HG02763 (cell line): ENCODE data around the gene ZNF124.

Experiments
- ATAC-seq: cut with Tn5 transposase; IDR thresholded peaks from one replicate; pipeline ENCODE4 v1.9.1; 2021; ENCODE audit warnings: mild to moderate bottlenecking, moderate library complexity; ENCODE audit not compliant: unreplicated experiment

Gene ZNF124

DNA sequence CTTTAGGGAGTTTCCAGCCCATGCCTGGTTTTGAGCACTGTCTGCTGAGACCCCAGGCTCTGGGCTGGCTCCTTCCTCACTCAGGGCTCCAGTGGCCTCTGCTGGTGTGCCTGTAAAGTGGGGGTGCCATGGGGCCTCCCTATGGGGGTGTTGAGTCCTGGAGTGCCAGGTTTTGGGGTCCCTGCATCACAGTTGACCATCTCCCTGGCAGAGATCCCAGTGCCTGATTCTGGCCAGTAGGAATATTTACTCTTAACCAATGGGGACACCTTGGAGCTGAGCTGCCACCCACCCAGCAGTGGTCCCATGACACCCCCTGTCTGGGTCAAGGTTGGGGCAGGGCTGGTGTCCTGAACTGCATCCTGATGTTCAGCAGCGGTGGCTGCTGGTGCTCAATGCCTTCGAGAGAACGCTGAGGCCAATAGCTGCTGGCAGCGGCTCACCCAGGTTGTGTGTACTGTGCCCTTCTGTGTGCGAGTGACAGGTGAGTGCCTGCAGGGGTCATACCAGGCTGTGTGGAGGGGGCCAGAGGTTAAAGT, 58.0 kb downstream of the ZNF124 start:
- no peak for ATAC-seq

- no peak for ATAC-seq
Observed at GRCh38 chr1:247113094-247113497, 58.7 kb downstream of the ZNF124 start.

DNA sequence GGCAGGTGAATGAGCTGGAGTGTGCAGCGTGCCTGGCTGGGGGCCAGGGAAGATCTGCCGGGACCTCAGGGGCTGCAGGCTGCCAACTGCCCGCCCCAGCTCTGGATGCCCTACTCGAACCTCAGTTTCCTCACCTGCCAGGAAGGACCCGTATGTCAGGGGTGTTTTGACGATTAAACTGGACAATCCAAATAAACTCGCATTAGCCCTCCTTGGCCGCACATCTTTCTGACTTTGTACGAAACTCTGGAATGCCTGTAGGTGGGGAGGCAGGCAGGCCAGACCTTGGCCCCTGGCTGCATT, 59.4 kb downstream of the ZNF124 start:
- ATAC-seq, result no peak

DNA sequence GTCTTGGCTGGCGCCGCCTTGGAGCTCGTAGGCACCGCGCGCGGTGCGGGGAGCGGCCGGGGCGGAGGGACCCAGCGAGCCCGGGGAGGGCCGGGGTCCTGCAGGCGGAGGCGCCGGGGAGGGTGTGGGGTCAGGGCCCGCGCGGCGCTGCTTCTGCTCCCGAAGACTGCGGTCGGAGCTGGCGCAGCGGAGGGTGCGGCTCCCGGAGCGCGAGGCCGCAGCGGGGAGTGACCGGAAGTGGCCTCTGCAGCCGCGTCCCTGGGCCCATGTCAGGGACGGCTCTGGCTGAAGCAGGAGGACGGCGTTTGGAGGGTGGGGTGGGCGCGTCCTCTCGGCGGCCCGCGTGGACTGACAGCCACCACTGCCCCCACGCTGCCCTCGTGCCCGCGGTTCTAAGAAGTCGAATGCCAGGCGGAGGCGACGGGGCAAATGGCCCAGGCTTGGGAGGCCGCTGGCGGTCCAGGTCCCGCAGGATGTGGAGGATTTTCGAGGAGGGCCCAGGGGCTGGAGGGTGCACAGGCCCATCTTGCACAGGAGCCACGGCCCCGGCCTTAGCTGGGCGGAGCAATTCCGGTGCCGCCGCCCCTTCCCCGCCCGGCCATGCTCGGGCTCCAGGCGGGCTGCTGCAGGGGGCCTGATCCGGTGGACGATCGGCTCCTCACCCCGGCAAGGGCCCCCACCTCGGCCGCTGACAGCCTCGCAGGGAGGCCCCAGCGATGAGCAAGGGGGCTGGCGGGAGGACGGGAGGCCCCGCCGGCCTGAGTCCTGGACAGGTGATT, 59.9 kb downstream of the ZNF124 start:
- no peak for ATAC-seq

GRCh38 chr1:247111259-247111699, 60.5 kb downstream of the ZNF124 start:
- ATAC-seq, result no peak

DNA sequence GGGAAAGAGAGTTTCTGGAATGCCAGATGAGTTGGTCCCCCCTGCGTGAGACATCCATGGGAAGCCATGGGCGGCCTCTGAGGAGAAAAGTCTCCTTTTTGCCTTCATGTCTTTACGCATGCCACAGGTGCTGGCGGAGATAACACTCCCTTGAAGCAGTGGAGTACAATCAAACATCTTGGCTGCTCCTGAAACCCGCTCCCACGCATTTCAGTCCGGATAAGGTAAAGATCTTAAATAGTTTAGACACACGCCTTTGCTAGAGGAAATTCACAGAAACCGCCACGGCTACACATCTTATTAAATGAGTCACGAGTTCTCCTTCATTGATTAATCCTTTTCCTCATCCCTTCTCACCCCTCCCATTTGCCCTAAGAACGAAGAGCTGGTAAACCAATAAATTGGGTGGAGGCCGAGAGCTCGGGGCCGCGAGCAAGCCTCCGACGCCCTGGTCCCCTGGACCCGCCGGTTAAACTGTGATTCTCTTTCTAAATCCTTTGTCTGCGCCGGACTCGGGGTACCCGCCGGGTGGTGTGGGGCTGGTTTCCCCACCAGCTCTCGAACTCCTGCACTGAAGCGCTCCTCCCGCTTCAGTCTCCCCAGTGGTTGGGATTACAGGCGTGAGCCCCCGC, 61.1 kb downstream of the ZNF124 start:
- no peak for ATAC-seq

GRCh38 chr1:247107694-247108093, 64.1 kb downstream of the ZNF124 start:
- ATAC-seq, result no peak

GRCh38 chr1:247105966-247106365, 65.9 kb downstream of the ZNF124 start:
- ATAC-seq, result no peak
